GM18858 (cell line): ENCODE measurements around the gene ANXA11.

Source experiments
- ATAC-seq: cut with Tn5 transposase; IDR thresholded peaks from one replicate; pipeline ENCODE4 v1.9.1; 2021; ENCODE audit not compliant: unreplicated experiment

The ANXA11 gene

GRCh38 chr10:80188713-80189112, 16.6 kb downstream of the ANXA11 start:
- ATAC-seq, result no peak

GRCh38 chr10:80187465-80188409, 17.6 kb downstream of the ANXA11 start:
- ATAC-seq, result peak; percentile 76

GRCh38 chr10:80187060-80187459, 18.3 kb downstream of the ANXA11 start:
- ATAC-seq, result no peak

GRCh38 chr10:80186364-80187012, 18.8 kb downstream of the ANXA11 start:
- ATAC-seq, result no peak

GRCh38 chr10:80185578-80186299, 19.6 kb downstream of the ANXA11 start:
- no peak for ATAC-seq

- ATAC-seq, result no peak
Observed at GRCh38 chr10:80184291-80184690, 21.0 kb downstream of the ANXA11 start.

- no peak for ATAC-seq
Observed at GRCh38 chr10:80183436-80183835, 21.9 kb downstream of the ANXA11 start.

- ATAC-seq, result no peak
Observed at GRCh38 chr10:80182986-80183385, 22.4 kb downstream of the ANXA11 start.

GRCh38 chr10:80177781-80178636, 27.3 kb downstream of the ANXA11 start:
- no peak for ATAC-seq

GRCh38 chr10:80176526-80176925, 28.8 kb downstream of the ANXA11 start:
- no peak for ATAC-seq

GRCh38 chr10:80174641-80175395, 30.5 kb downstream of the ANXA11 start:
- ATAC-seq, result no peak

GRCh38 chr10:80173466-80173865, 31.9 kb downstream of the ANXA11 start:
- ATAC-seq, result no peak

- ATAC-seq, result no peak
Observed at GRCh38 chr10:80172896-80173295, 32.4 kb downstream of the ANXA11 start.

GRCh38 chr10:80171248-80171660, 34.1 kb downstream of the ANXA11 start:
- ATAC-seq, result no peak

GRCh38 chr10:80170641-80171040, 34.7 kb downstream of the ANXA11 start:
- ATAC-seq, result no peak

- ATAC-seq, result no peak
Observed at GRCh38 chr10:80170026-80170425, 35.3 kb downstream of the ANXA11 start.

- ATAC-seq, result no peak
Observed at GRCh38 chr10:80168679-80169380, 36.5 kb downstream of the ANXA11 start.

GRCh38 chr10:80168162-80168511, 37.2 kb downstream of the ANXA11 start:
- ATAC-seq, result no peak

- no peak for ATAC-seq
Observed at GRCh38 chr10:80167471-80168161, 37.7 kb downstream of the ANXA11 start.
